DMS153 (cell line): ENCODE data around the gene CCDC183.
"Not testable (repeated sequence)": the region's sequence is repeated elsewhere in the genome, so short reads cannot be mapped to it uniquely, and the experiment has no call there.

ENCODE experiments used
- DNase-seq: peaks from one replicate; lab custom pipeline; 2025; lab: John Stamatoyannopoulos, UW

Gene CCDC183

GRCh38 chr9:136825295-136826187 lies 29.4 kb downstream of the CCDC183 start:
- no peak for DNase-seq

- no peak for DNase-seq
Observed at GRCh38 chr9:136826188-136826541, 30.0 kb downstream of the CCDC183 start.

- DNase-seq: no peak
Observed at GRCh38 chr9:136826703-136827582, 30.8 kb downstream of the CCDC183 start.

GRCh38 chr9:136827794-136828473 lies 31.8 kb downstream of the CCDC183 start:
- DNase-seq: no peak

- no peak for DNase-seq
Observed at GRCh38 chr9:136828474-136829140, 32.5 kb downstream of the CCDC183 start.

- no peak for DNase-seq
Observed at GRCh38 chr9:136829412-136829811, 33.3 kb downstream of the CCDC183 start.

GRCh38 chr9:136829981-136830885 lies 34.1 kb downstream of the CCDC183 start:
- no peak for DNase-seq

- DNase-seq: no peak
Observed at GRCh38 chr9:136831002-136831719, 35.0 kb downstream of the CCDC183 start.

- DNase-seq: no peak
Observed at GRCh38 chr9:136831720-136832104, 35.6 kb downstream of the CCDC183 start.

GRCh38 chr9:136832581-136832980 lies 36.4 kb downstream of the CCDC183 start:
- DNase-seq: no peak

GRCh38 chr9:136833381-136834048 lies 37.4 kb downstream of the CCDC183 start:
- DNase-seq: not testable (repeated sequence)

GRCh38 chr9:136835162-136835931 lies 39.2 kb downstream of the CCDC183 start:
- no peak for DNase-seq

- DNase-seq: no peak
Observed at GRCh38 chr9:136835932-136836904, 40.1 kb downstream of the CCDC183 start.

- no peak for DNase-seq
Observed at GRCh38 chr9:136837146-136837855, 41.2 kb downstream of the CCDC183 start.

- not testable (repeated sequence) for DNase-seq
Observed at GRCh38 chr9:136837856-136838277, 41.7 kb downstream of the CCDC183 start.

GRCh38 chr9:136838314-136839228 lies 42.4 kb downstream of the CCDC183 start:
- no peak for DNase-seq
